GM23338 (cell line): ENCODE data around the gene NHS. TPM values are rescaled to one million over a fixed set of nuclear protein-coding genes. Genes with fewer than 3 reads are reported as not detected.

Experiments used
- ATAC-seq: fragments of 200-7000 bp; cut with Tn5 transposase; 3 replicates; pipeline ENCODE4 v1.9.1; 2020
- DNase-seq: peaks from one replicate; pipeline ENCODE4 v3.0.0-alpha.2; 2015; ENCODE audit warnings: low spot score
- H2AFZ ChIP-seq: fragments of 200-600 bp; sonication (generic); 2 replicates; pipeline ENCODE4 v1.8.0; 2016; ENCODE audit warnings: antibody characterized with exemption, mild to moderate bottlenecking, moderate library complexity
- H3F3A ChIP-seq: fragments of 200-600 bp; sonication (generic); replicated peaks from 2 replicates; pipeline ENCODE4 v1.8.0; 2017; ENCODE audit warnings: antibody characterized with exemption, mixed run types, low read depth
- H3K27ac ChIP-seq: fragments of 200-600 bp; sonication (generic); 2 replicates; pipeline ENCODE4 v1.6.1; 2016; ENCODE audit warnings: low read depth
- H3K27me3 ChIP-seq: fragments of 200-600 bp; sonication (generic); 2 replicates; pipeline ENCODE4 v1.8.0; 2016; ENCODE audit warnings: mild to moderate bottlenecking, mixed run types, moderate library complexity; ENCODE audit not compliant: insufficient read depth
- H3K36me3 ChIP-seq: fragments of 200-600 bp; sonication (generic); 2 replicates; pipeline ENCODE4 v1.8.0; 2016; ENCODE audit warnings: mild to moderate bottlenecking; ENCODE audit not compliant: insufficient read depth
- H3K4me1 ChIP-seq: fragments of 200-600 bp; sonication (generic); 2 replicates; pipeline ENCODE4 v1.8.0; 2016; ENCODE audit warnings: mild to moderate bottlenecking, moderate library complexity; ENCODE audit not compliant: insufficient read depth
- H3K4me2 ChIP-seq: fragments of 200-600 bp; sonication (generic); 2 replicates; pipeline ENCODE4 v1.7.1; 2017; ENCODE audit warnings: mixed run types
- H3K4me3 ChIP-seq: fragments of 200-600 bp; sonication (generic); 2 replicates; pipeline ENCODE4 v1.6.1; 2016; ENCODE audit warnings: mixed run types
- H3K79me2 ChIP-seq: fragments of 200-600 bp; sonication (generic); replicated peaks from 2 replicates; pipeline ENCODE4 v1.8.0; 2017; ENCODE audit warnings: mild to moderate bottlenecking; ENCODE audit not compliant: insufficient read depth
- H3K9me2 ChIP-seq: fragments of 200-600 bp; sonication (generic); 2 replicates; pipeline ENCODE4 v1.8.0; 2017; ENCODE audit not compliant: insufficient read depth
- H4K20me1 ChIP-seq: fragments of 200-600 bp; sonication (generic); replicated peaks from 2 replicates; pipeline ENCODE4 v1.8.0; 2017; ENCODE audit warnings: mild to moderate bottlenecking; ENCODE audit not compliant: insufficient read depth
- H3K27ac Mint-ChIP-seq: 2 replicates; pipeline ENCODE4 v1.8.0; 2020; ENCODE audit warnings: inconsistent platforms, mild to moderate bottlenecking, moderate library complexity, mixed read lengths
- H3K27me3 Mint-ChIP-seq: 3 replicates; pipeline ENCODE4 v1.8.0; 2022; ENCODE audit warnings: low read depth, mild to moderate bottlenecking, moderate library complexity, mixed read lengths, inconsistent platforms; ENCODE audit not compliant: insufficient read depth, poor library complexity
- H3K36me3 Mint-ChIP-seq: 3 replicates; pipeline ENCODE4 v1.8.0; 2021; ENCODE audit warnings: low read depth, mild to moderate bottlenecking, inconsistent platforms, moderate library complexity, mixed read lengths
- H3K4me1 Mint-ChIP-seq: 3 replicates; pipeline ENCODE4 v1.8.0; 2020; ENCODE audit warnings: mild to moderate bottlenecking, inconsistent platforms, mixed read lengths
- H3K4me3 Mint-ChIP-seq: 3 replicates; pipeline ENCODE4 v1.8.0; 2021; ENCODE audit warnings: moderate library complexity, mild to moderate bottlenecking, inconsistent platforms, mixed read lengths
- H3K9me3 Mint-ChIP-seq: 3 replicates; pipeline ENCODE4 v1.8.0; 2020; ENCODE audit warnings: moderate library complexity, mild to moderate bottlenecking, inconsistent platforms, mixed read lengths
- CREB1 ChIP-seq: fragments of 250-450 bp; sonication (Bioruptor Pico); IDR thresholded peaks from 2 replicates; pipeline ENCODE4 v1.5.0; 2020; ENCODE audit warnings: low read depth, mild to moderate bottlenecking, moderate library complexity
- CTCF ChIP-seq, 2 experiments: fragments of 200-600 bp in 1 of 2; sonication (generic) in 1 of 2; conservative IDR thresholded peaks; 2 replicates each; pipeline versions ENCODE4 v1.5.1 to v1.6.1; 2016 to 2017; ENCODE audit warnings: antibody characterized with exemption in 2 of 2, low read depth in 2 of 2, mild to moderate bottlenecking in 2 of 2, moderate library complexity in 1 of 2
- ETS1 ChIP-seq: IDR thresholded peaks from 2 replicates; pipeline ENCODE4 v1.6.1; 2016; ENCODE audit warnings: antibody characterized with exemption
- EZH2 ChIP-seq: fragments of 200-600 bp; sonication (generic); IDR thresholded peaks from one replicate; pipeline ENCODE4 v1.8.0; 2017; ENCODE audit warnings: antibody characterized with exemption, mild to moderate bottlenecking, low read depth; ENCODE audit not compliant: unreplicated experiment
- EZH2phosphoT487 ChIP-seq: fragments of 200-600 bp; sonication (generic); IDR thresholded peaks from one replicate; pipeline ENCODE4 v1.8.1; 2018; ENCODE audit warnings: antibody characterized with exemption; ENCODE audit not compliant: unreplicated experiment
- JUNB ChIP-seq: IDR thresholded peaks from one replicate; pipeline ENCODE4 v1.6.1; 2016; ENCODE audit warnings: antibody characterized with exemption; ENCODE audit not compliant: unreplicated experiment
- NANOG ChIP-seq: IDR thresholded peaks from 2 replicates; pipeline ENCODE4 v1.6.1; 2016; ENCODE audit warnings: antibody characterized with exemption, borderline replicate concordance
- POLR2AphosphoS5 ChIP-seq: IDR thresholded peaks from 2 replicates; pipeline ENCODE4 v1.6.1; 2016; ENCODE audit warnings: antibody characterized with exemption, low read depth
- REST ChIP-seq: IDR thresholded peaks from one replicate; pipeline ENCODE4 v1.6.1; 2018; ENCODE audit warnings: antibody characterized with exemption; ENCODE audit not compliant: unreplicated experiment
- STAT1 ChIP-seq: IDR thresholded peaks from one replicate; pipeline ENCODE4 v1.6.1; 2016; ENCODE audit warnings: antibody characterized with exemption; ENCODE audit not compliant: unreplicated experiment
- ZNF114 ChIP-seq: fragments of 250-450 bp; sonication (Bioruptor Pico); IDR thresholded peaks from 2 replicates; pipeline ENCODE4 v1.5.0; 2020; ENCODE audit warnings: mild to moderate bottlenecking, moderate library complexity
- ZNF331 ChIP-seq: fragments of 250-450 bp; sonication (Bioruptor Pico); IDR thresholded peaks from 2 replicates; pipeline ENCODE4 v1.5.0; 2020; ENCODE audit warnings: low read depth, mild to moderate bottlenecking, moderate library complexity
- ZNF462 ChIP-seq: fragments of 250-450 bp; sonication (Bioruptor Pico); IDR thresholded peaks from 2 replicates; pipeline ENCODE4 v1.5.0; 2020; ENCODE audit warnings: mild to moderate bottlenecking, moderate library complexity
- polyA plus RNA-seq: library from polyadenylated mRNA; unstranded; fragments of >200 nt; fragmentation: Nextera tagmentation; extraction: Ambion mirVana; gene quantifications from 2 replicates; pipeline ENCODE4 v1.2.1, GENCODE V29; 2016
- total RNA-seq: library from RNA; depleted of rRNA; stranded (reverse); fragments of >200 nt; shearing (Covaris generic); gene quantifications from 2 replicates; pipeline ENCODE4 v1.2.3, GENCODE V29; 2014

NHS gene
- total and polyA plus RNA-seq, 2 experiments from 2014 or later: 1.8 to 8.2 TPM

DNA sequence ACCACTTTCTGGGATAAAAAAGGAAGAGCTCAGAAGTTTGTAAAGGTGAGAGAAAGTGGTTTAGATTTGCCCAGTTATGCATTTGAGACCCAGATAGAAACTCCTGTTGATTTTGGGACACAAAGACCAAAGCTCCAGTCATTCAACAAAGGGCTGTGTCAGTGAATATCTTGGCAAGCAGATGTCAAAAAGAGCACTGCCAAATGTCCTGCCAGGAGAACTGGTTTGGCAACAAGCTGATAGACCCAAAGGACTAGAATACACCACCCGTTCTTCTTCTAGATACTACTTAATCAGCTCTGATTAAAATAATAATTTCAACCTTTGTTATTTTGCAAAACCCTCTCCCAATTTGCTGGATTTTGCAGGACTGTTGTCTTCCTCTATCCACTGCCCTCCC lies 121.4 kb downstream of the NHS start:
- H3K9me3 Mint-ChIP-seq: no peaks in the 10 kb centered on the region; the same call in 2 of the 3 replicates
- Histone ChIP-seq H3K36me3 (no peaks in the 10 kb centered on the region), H4K20me1 (no peaks in the 10 kb centered on the region), H3K4me2 (no peak overlapping the region), H3F3A (no peaks in the 10 kb centered on the region), H3K79me2 (no peaks in the 10 kb centered on the region), H3K4me1 (0 out of 2 replicates have a peak, but pooled peaks cover 3% of the 10 kb centered on the region), H3K9me2 (no peaks in the 10 kb centered on the region), H3K27me3 (no peaks in the 10 kb centered on the region), H2AFZ (no peak overlapping the region), H3K27ac (no peak overlapping the region), H3K4me3 (no peak overlapping the region)
- TF ChIP-seq EZH2phosphoT487 (no peak), NANOG (no peak), REST (no peak), EZH2 (no peak), POLR2AphosphoS5 (no peak), ZNF462 (CRISPR knock-in tag) (no peak), ZNF331 (no peak), STAT1 (no peak), CTCF (conservative IDR thresholded peaks at IDR 0.05; ENCODE audit: low read depth in 2 of 2) (no peak), ETS1 (no peak), ZNF114 (no peak), CREB1 (CRISPR knock-in tag) (no peak), JUNB (no peak)
- H3K36me3 Mint-ChIP-seq: no peaks in the 10 kb centered on the region
- no peak overlapping the region for H3K4me3 Mint-ChIP-seq
- H3K27ac Mint-ChIP-seq: no peak overlapping the region
- H3K4me1 Mint-ChIP-seq: peaks cover 19% of the 10 kb centered on the region
- no peak for DNase-seq
- no peaks in the 10 kb centered on the region for H3K27me3 Mint-ChIP-seq
- ATAC-seq: no peak
